Vagina (tissue), 2 donors: ENCODE data around the gene MTCH1. TPM values are rescaled to one million over a fixed set of nuclear protein-coding genes. Genes with fewer than 3 reads are reported as not detected.

Experiments used
- DNase-seq, 2 donors: peaks; one replicate each; pipeline ENCODE4 v3.0.0-alpha.2; 2017; ENCODE audit errors: extremely low spot score in 2 of 2
- H3K27ac ChIP-seq: fragments of 200-600 bp; sonication (generic); one replicate; pipeline ENCODE4 v1.5.1; 2019
- H3K27me3 ChIP-seq: fragments of 200-600 bp; sonication (generic); one replicate; pipeline ENCODE4 v1.5.1; 2019
- H3K36me3 ChIP-seq, 2 donors: fragments of 200-600 bp; sonication (generic); one replicate each; pipeline ENCODE4 v1.5.1; 2017 to 2019
- H3K4me1 ChIP-seq: fragments of 200-600 bp; sonication (generic); one replicate; pipeline ENCODE4 v1.5.1; 2019
- H3K4me3 ChIP-seq, 2 donors: fragments of 200-600 bp; sonication (generic); 1 replicate in 1 of 2; 2 replicates in 1 of 2; pipeline ENCODE4 v1.5.1; 2016 to 2019
- H3K9me3 ChIP-seq: fragments of 200-600 bp; sonication (generic); one replicate; pipeline ENCODE4 v1.5.1; 2019
- CTCF ChIP-seq, 3 experiments: fragments of 450-650 bp in 2 of 3; fragments of 200-600 bp in 1 of 3; sonication (generic) in 1 of 3; IDR thresholded peaks; one replicate each; pipeline ENCODE4 v1.5.1; 2017 to 2019; ENCODE audit warnings: antibody characterized with exemption in 3 of 3, mild to moderate bottlenecking in 2 of 3, moderate library complexity in 2 of 3
- POLR2A ChIP-seq, 2 donors: fragments of 450-650 bp; IDR thresholded peaks; one replicate each; pipeline ENCODE4 v1.6.1; 2017; ENCODE audit warnings: antibody characterized with exemption in 2 of 2, mild to moderate bottlenecking in 2 of 2, moderate library complexity in 2 of 2
- POLR2AphosphoS5 ChIP-seq, 2 donors: sonication (generic); formaldehyde crosslinking; IDR thresholded peaks; one replicate each; pipeline ENCODE4 v1.9.0; 2017; ENCODE audit warnings: antibody characterized with exemption in 2 of 2, mild to moderate bottlenecking in 2 of 2, low read depth in 1 of 2; ENCODE audit not compliant: insufficient read depth in 1 of 2
- intact Hi-C: fragments of 100-400 bp; cut with DNase I; formaldehyde crosslinking; loops from one replicate; pipeline ENCODE4 v1.15.1; 2023
- total RNA-seq: library from RNA; depleted of rRNA; stranded (reverse); fragments of >200 nt; gene quantifications from one replicate; pipeline ENCODE4 v1.2.3, GENCODE V29; 2016

Gene MTCH1
- total RNA-seq, 1 donor from 2014 or later, result 233 TPM

- peaks cover 0 to 37% of the 10 kb centered on the region in 2 donors for H3K36me3 ChIP-seq
- H3K27ac ChIP-seq, result peak overlapping the region; percentile 73
- no peak for DNase-seq
- no peaks in the 10 kb centered on the region for H3K9me3 ChIP-seq
- H3K4me3 ChIP-seq, result no peak overlapping the region
- intact Hi-C loops, result no loop called here
- no peak for TF ChIP-seq CTCF (IDR thresholded peaks at IDR 0.05)
- TF ChIP-seq POLR2AphosphoS5 (IDR thresholded peaks at IDR 0.05; ENCODE audit: insufficient read depth in 1 of 2, low read depth in 1 of 2), result no peak
- TF ChIP-seq POLR2A (IDR thresholded peaks at IDR 0.05), result no peak
- H3K4me1 ChIP-seq, result peaks cover 53% of the 10 kb centered on the region
- no peaks in the 10 kb centered on the region for H3K27me3 ChIP-seq
Measured at GRCh38 chr6:36924131-36924530, 61.9 kb downstream of the MTCH1 start.

- Histone ChIP-seq H3K36me3 (peaks cover 0 to 36% of the 10 kb centered on the region in 2 donors), H3K27me3 (no peaks in the 10 kb centered on the region), H3K4me1 (peaks cover 56% of the 10 kb centered on the region), H3K9me3 (no peaks in the 10 kb centered on the region), H3K27ac (peak overlapping the region; percentile 85), H3K4me3 (no peak overlapping the region)
- no peak for DNase-seq
- intact Hi-C loops, result no loop called here
- TF ChIP-seq CTCF (IDR thresholded peaks at IDR 0.05), result no peak
- TF ChIP-seq POLR2A (IDR thresholded peaks at IDR 0.05), result no peak
- TF ChIP-seq POLR2AphosphoS5 (IDR thresholded peaks at IDR 0.05; ENCODE audit: insufficient read depth in 1 of 2, low read depth in 1 of 2), result peak in 1 of 2 donors; percentile 32
Measured at GRCh38 chr6:36920546-36920945, 65.5 kb downstream of the MTCH1 start.

GRCh38 chr6:36920049-36920448 is 65.9 kb downstream of the MTCH1 start:
- Histone ChIP-seq H3K36me3 (peaks cover 0 to 31% of the 10 kb centered on the region in 2 donors), H3K4me3 (no peak overlapping the region), H3K27me3 (no peaks in the 10 kb centered on the region), H3K27ac (peak overlapping the region; percentile 85), H3K4me1 (peaks cover 54% of the 10 kb centered on the region), H3K9me3 (no peaks in the 10 kb centered on the region)
- DNase-seq, result no peak
- TF ChIP-seq POLR2AphosphoS5 (IDR thresholded peaks at IDR 0.05; ENCODE audit: insufficient read depth in 1 of 2, low read depth in 1 of 2), result no peak
- no peak for TF ChIP-seq CTCF (IDR thresholded peaks at IDR 0.05)
- no peak for TF ChIP-seq POLR2A (IDR thresholded peaks at IDR 0.05)
- intact Hi-C loops, result no loop called here

Other genes starting within 250 kb of the MTCH1 start
- gene CPNE5, start 146.8 kb downstream of the MTCH1 start, total RNA-seq, result 6.6 TPM
- gene PPIL1, start 111.4 kb downstream of the MTCH1 start, total RNA-seq, result 18.9 TPM
- 36.8 TPM for gene C6orf89, start 100.2 kb downstream of the MTCH1 start, total RNA-seq
- 88.6 TPM for gene PI16, start 31.5 kb downstream of the MTCH1 start, total RNA-seq
- 20.4 TPM for gene FGD2, start 19.5 kb upstream of the MTCH1 start, total RNA-seq
- 74.2 TPM for gene PIM1, start 184.0 kb upstream of the MTCH1 start, total RNA-seq